K562 (cell line): ENCODE results near the gene GPR32. TPM values are rescaled to one million over a fixed set of nuclear protein-coding genes. Genes with fewer than 3 reads are reported as not detected.

ENCODE experiments used
- ESRRB ChIP-seq: fragments of 250-450 bp; sonication (Bioruptor Pico); IDR thresholded peaks from 2 replicates; pipeline ENCODE4 v1.5.0; 2020; ENCODE audit warnings: mild to moderate bottlenecking, moderate library complexity, borderline replicate concordance
- HBP1 ChIP-seq: fragments of 450-650 bp; formaldehyde crosslinking; IDR thresholded peaks from 2 replicates; pipeline ENCODE4 v1.4.0; 2022; ENCODE audit warnings: missing genetic modification characterization
- HDAC6 ChIP-seq: IDR thresholded peaks from 2 replicates; pipeline ENCODE4 v1.6.1; 2012; ENCODE audit warnings: low read depth, mild to moderate bottlenecking, control low read depth, inconsistent platforms, low read length, moderate library complexity
- KDM1A ChIP-seq, 2 experiments: fragments of 450-650 bp; IDR thresholded peaks; 2 replicates each; pipeline ENCODE4 v1.6.1; 2016; ENCODE audit warnings: mild to moderate bottlenecking in 2 of 2
- MEF2A ChIP-seq: IDR thresholded peaks from 2 replicates; pipeline ENCODE4 v1.6.1; 2011; ENCODE audit warnings: low read depth, mild to moderate bottlenecking, low read length, moderate library complexity; ENCODE audit not compliant: control insufficient read depth
- MEIS2 ChIP-seq: fragments of 450-650 bp; IDR thresholded peaks from 2 replicates; pipeline ENCODE4 v1.6.1; 2014; ENCODE audit warnings: mild to moderate bottlenecking; ENCODE audit not compliant: partially characterized antibody
- NONO ChIP-seq, 2 experiments: fragments of 200-400 bp in 1 of 2; fragments of 450-650 bp in 1 of 2; formaldehyde crosslinking in 1 of 2; IDR thresholded peaks; 2 replicates each; pipeline ENCODE4 v1.6.1; 2017; ENCODE audit warnings: low read depth in 2 of 2, mild to moderate bottlenecking in 2 of 2, moderate library complexity in 2 of 2, low read length in 1 of 2
- NR2C2 ChIP-seq, 2 experiments: fragments of 200-800 bp in 1 of 2; sonication (Bioruptor generic) in 1 of 2; sonication (generic) in 1 of 2; formaldehyde crosslinking in 1 of 2; IDR thresholded peaks; 2 replicates each; pipeline versions ENCODE4 v1.6.1 to v1.8.0; 2016 to 2022; ENCODE audit warnings: mild to moderate bottlenecking in 1 of 2, missing compliant biosample characterization in 1 of 2, missing genetic modification characterization in 1 of 2, missing genetic modification reagents in 1 of 2
- RFX1 ChIP-seq: fragments of 450-650 bp; IDR thresholded peaks from 2 replicates; pipeline ENCODE4 v1.6.1; 2016; ENCODE audit warnings: mild to moderate bottlenecking, moderate library complexity
- SLC30A9 ChIP-seq: fragments of 250-450 bp; sonication (Bioruptor Pico); IDR thresholded peaks from 2 replicates; pipeline ENCODE4 v1.8.0; 2022; ENCODE audit warnings: mild to moderate bottlenecking, moderate library complexity
- STAT5B ChIP-seq: fragments of 250-450 bp; sonication (Bioruptor Pico); IDR thresholded peaks from 2 replicates; pipeline ENCODE4 v1.8.0; 2021; ENCODE audit warnings: mild to moderate bottlenecking, inconsistent platforms
- WHSC1 ChIP-seq: IDR thresholded peaks from one replicate; pipeline ENCODE4 v1.6.1; 2012; ENCODE audit warnings: low read length, control low read depth, inconsistent platforms
- polyA plus RNA-seq, 8 experiments: library from polyadenylated mRNA; depleted of rRNA in 4 of 8; stranded (reverse) in 5 of 8; unstranded in 3 of 8; fragments of >200 nt; fragmentation: Nextera tagmentation in 2 of 8; fragmentation: Illumina TruSeq in 1 of 8; extraction: Ambion mirVana in 2 of 8; extraction: Trizol in 1 of 8; gene quantifications; 2 replicates each; pipeline versions ENCODE4 v1.2.1 to v1.2.3, GENCODE V29; 2011 to 2014; ENCODE audit warnings: inconsistent platforms in 1 of 8, missing spikeins in 1 of 8
- total RNA-seq, 7 experiments: library from RNA; depleted of rRNA in 6 of 7; stranded (reverse); fragments of >200 nt in 6 of 7; fragmentation: Illumina TruSeq in 2 of 7; extraction: Trizol in 2 of 7; gene quantifications; 2 replicates each; pipeline versions ENCODE4 v1.2.1 to v1.2.3, GENCODE V29; 2011 to 2021; ENCODE audit warnings: low replicate concordance in 1 of 7
- TF ChIP-seq, protein P1 (sequence below): sonication (generic); formaldehyde crosslinking; IDR thresholded peaks from 2 replicates; pipeline ENCODE4 v1.8.0; 2022; ENCODE audit warnings: mild to moderate bottlenecking, missing genetic modification reagents
- TF ChIP-seq, protein P2 (sequence below): fragments of 450-650 bp; IDR thresholded peaks from 2 replicates; pipeline ENCODE4 v1.6.1; 2016
- TF ChIP-seq, protein P3 (sequence below): fragments of 250-450 bp; sonication (Bioruptor Pico); IDR thresholded peaks from 2 replicates; pipeline ENCODE4 v1.5.0; 2021

GPR32 gene
- total and polyA plus RNA-seq, 9 of the 15 experiments (the other 6 are each of a cell fraction or from before 2014, with no cell fraction given) = not detected

DNA sequence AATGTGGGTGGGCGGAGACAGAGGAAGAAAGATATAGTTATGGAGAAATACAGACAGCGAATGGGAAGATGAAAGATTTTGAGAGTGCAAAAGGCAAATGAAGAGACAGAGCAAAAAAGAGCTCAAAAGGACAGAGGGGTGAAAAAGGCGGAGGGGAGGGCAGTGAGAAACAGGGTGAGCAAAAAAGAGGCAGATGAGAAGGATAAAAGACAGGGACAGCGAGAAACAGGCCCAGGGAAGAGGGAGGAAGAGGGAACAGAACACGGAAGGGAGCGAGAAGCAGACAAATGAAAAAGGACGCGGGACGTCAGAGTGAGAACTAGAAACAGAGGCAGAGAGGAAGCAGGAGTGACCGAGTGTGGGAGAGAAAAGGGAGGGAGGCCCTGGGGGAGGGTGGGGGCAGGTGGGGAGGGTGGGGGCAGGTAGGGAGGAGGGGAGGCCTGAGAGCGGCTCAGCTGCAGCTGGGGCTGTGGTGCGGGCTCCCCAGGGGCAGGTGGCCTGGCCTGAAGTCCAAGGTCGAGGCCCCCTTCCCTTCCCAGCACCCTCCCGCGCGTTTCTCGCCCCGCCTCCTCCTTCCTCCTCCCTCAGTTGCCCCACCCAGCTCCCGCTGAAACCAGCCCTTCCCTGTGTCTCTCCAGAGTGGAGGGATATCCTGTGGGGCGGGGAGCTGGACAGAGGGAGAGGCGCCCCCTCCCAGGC, 50.4 kb downstream of the GPR32 start (continued):
- TF ChIP-seq, protein P1, sequence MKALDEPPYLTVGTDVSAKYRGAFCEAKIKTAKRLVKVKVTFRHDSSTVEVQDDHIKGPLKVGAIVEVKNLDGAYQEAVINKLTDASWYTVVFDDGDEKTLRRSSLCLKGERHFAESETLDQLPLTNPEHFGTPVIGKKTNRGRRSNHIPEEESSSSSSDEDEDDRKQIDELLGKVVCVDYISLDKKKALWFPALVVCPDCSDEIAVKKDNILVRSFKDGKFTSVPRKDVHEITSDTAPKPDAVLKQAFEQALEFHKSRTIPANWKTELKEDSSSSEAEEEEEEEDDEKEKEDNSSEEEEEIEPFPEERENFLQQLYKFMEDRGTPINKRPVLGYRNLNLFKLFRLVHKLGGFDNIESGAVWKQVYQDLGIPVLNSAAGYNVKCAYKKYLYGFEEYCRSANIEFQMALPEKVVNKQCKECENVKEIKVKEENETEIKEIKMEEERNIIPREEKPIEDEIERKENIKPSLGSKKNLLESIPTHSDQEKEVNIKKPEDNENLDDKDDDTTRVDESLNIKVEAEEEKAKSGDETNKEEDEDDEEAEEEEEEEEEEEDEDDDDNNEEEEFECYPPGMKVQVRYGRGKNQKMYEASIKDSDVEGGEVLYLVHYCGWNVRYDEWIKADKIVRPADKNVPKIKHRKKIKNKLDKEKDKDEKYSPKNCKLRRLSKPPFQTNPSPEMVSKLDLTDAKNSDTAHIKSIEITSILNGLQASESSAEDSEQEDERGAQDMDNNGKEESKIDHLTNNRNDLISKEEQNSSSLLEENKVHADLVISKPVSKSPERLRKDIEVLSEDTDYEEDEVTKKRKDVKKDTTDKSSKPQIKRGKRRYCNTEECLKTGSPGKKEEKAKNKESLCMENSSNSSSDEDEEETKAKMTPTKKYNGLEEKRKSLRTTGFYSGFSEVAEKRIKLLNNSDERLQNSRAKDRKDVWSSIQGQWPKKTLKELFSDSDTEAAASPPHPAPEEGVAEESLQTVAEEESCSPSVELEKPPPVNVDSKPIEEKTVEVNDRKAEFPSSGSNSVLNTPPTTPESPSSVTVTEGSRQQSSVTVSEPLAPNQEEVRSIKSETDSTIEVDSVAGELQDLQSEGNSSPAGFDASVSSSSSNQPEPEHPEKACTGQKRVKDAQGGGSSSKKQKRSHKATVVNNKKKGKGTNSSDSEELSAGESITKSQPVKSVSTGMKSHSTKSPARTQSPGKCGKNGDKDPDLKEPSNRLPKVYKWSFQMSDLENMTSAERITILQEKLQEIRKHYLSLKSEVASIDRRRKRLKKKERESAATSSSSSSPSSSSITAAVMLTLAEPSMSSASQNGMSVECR (CRISPR knock-in tag) = 0 out of 2 replicates have a peak, but pooled peaks have one; percentile 11
- no peak for TF ChIP-seq NR2C2 (CRISPR knock-in tag; IDR thresholded peaks at IDR 0.05)
- TF ChIP-seq NR2C2 (tag; IDR thresholded peaks at IDR 0.05) = no peak
- TF ChIP-seq WHSC1 = no peak
- TF ChIP-seq MEIS2 = no peak
- no peak for TF ChIP-seq MEF2A
- TF ChIP-seq, protein P2, sequence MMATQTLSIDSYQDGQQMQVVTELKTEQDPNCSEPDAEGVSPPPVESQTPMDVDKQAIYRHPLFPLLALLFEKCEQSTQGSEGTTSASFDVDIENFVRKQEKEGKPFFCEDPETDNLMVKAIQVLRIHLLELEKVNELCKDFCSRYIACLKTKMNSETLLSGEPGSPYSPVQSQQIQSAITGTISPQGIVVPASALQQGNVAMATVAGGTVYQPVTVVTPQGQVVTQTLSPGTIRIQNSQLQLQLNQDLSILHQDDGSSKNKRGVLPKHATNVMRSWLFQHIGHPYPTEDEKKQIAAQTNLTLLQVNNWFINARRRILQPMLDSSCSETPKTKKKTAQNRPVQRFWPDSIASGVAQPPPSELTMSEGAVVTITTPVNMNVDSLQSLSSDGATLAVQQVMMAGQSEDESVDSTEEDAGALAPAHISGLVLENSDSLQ = peak; percentile 17; the same call in 1 of the 2 replicates
- TF ChIP-seq STAT5B = no peak
- no peak for TF ChIP-seq ESRRB (CRISPR knock-in tag)
- TF ChIP-seq RFX1 = no peak
- no peak for TF ChIP-seq NONO (IDR thresholded peaks at IDR 0.05; ENCODE audit: low read depth in 2 of 2, low read length in 1 of 2)
- 0 out of 2 replicates have a peak, but pooled peaks have one; percentile 73 for TF ChIP-seq HBP1
- no peak for TF ChIP-seq SLC30A9 (CRISPR knock-in tag)
- no peak for TF ChIP-seq HDAC6
- TF ChIP-seq KDM1A (IDR thresholded peaks at IDR 0.05) = no peak
- TF ChIP-seq, protein P3, sequence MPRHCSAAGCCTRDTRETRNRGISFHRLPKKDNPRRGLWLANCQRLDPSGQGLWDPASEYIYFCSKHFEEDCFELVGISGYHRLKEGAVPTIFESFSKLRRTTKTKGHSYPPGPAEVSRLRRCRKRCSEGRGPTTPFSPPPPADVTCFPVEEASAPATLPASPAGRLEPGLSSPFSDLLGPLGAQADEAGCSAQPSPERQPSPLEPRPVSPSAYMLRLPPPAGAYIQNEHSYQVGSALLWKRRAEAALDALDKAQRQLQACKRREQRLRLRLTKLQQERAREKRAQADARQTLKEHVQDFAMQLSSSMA (CRISPR knock-in tag) = no peak
